NT2/D1 (cell line): ENCODE data around the gene ARL10.

ENCODE experiments used
- DNase-seq: peaks from one replicate; pipeline ENCODE4 v3.0.0-alpha.2; 2011; ENCODE audit warnings: low read depth, low spot score
- H3K27me3 ChIP-seq: 2 replicates; pipeline ENCODE4 v1.6.0; 2011; ENCODE audit warnings: mild to moderate bottlenecking; ENCODE audit not compliant: insufficient read length, insufficient read depth
- H3K36me3 ChIP-seq: 2 replicates; pipeline ENCODE4 v1.6.1; 2011; ENCODE audit warnings: mild to moderate bottlenecking, low read length, mixed read lengths; ENCODE audit not compliant: insufficient read depth, insufficient read length
- H3K4me1 ChIP-seq: 2 replicates; pipeline ENCODE4 v1.5.1; 2011; ENCODE audit not compliant: insufficient read depth, insufficient read length
- H3K4me3 ChIP-seq: 2 replicates; pipeline ENCODE4 v1.5.1; 2011; ENCODE audit warnings: low read depth; ENCODE audit not compliant: insufficient read length
- H3K9ac ChIP-seq: 2 replicates; pipeline ENCODE4 v1.6.0; 2011; ENCODE audit warnings: low read depth; ENCODE audit not compliant: insufficient read length
- H3K9me3 ChIP-seq: 2 replicates; pipeline ENCODE4 v1.5.1; 2011; ENCODE audit warnings: mild to moderate bottlenecking, low read length; ENCODE audit not compliant: insufficient read depth
- SUZ12 ChIP-seq: IDR thresholded peaks from 2 replicates; pipeline ENCODE4 v1.6.1; 2011; ENCODE audit not compliant: insufficient read length, insufficient read depth; ENCODE audit errors: extremely low read depth
- YY1 ChIP-seq: IDR thresholded peaks from 2 replicates; pipeline ENCODE4 v1.6.1; 2011; ENCODE audit not compliant: insufficient read length, insufficient read depth
- ZNF274 ChIP-seq: IDR thresholded peaks from 2 replicates; pipeline ENCODE4 v1.6.1; 2011; ENCODE audit warnings: mild to moderate bottlenecking, low read depth, low read length

Gene ARL10

GRCh38 chr5:176425791-176426190 is 60.5 kb downstream of the ARL10 start:
- Histone ChIP-seq H3K27me3 (no peaks in the 10 kb centered on the region), H3K4me3 (no peak overlapping the region), H3K36me3 (no peaks in the 10 kb centered on the region), H3K4me1 (no peaks in the 10 kb centered on the region), H3K9ac (no peak overlapping the region), H3K9me3 (peaks cover 5% of the 10 kb centered on the region)
- DNase-seq = no peak
- no peak for TF ChIP-seq SUZ12
- TF ChIP-seq YY1 = no peak
- TF ChIP-seq ZNF274 = no peak

DNA sequence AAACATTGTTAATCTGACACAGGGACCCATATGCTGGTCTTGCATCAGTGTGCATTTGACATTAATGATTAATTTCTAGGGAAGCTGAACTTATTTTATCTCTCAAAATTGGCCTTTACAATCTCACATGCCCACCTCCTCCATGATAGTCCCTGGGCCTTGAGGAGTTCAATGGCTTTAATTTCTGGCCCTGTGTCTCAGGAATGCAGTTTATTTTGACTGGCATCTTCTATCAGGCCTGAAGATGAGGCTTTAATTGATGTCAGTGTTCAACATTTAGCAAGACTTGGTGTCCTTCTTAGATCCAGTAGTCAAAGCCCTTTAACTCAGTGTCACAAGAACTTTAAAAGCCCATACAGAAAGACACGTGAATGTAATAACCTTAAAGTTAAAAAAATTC is 61.6 kb downstream of the ARL10 start:
- Histone ChIP-seq H3K9ac (no peak overlapping the region), H3K27me3 (no peaks in the 10 kb centered on the region), H3K4me3 (no peak overlapping the region), H3K36me3 (no peaks in the 10 kb centered on the region), H3K4me1 (no peaks in the 10 kb centered on the region), H3K9me3 (no peaks in the 10 kb centered on the region; the same call in 1 of the 2 replicates)
- TF ChIP-seq SUZ12 (no peak), YY1 (no peak), ZNF274 (no peak)
- no peak for DNase-seq

DNA sequence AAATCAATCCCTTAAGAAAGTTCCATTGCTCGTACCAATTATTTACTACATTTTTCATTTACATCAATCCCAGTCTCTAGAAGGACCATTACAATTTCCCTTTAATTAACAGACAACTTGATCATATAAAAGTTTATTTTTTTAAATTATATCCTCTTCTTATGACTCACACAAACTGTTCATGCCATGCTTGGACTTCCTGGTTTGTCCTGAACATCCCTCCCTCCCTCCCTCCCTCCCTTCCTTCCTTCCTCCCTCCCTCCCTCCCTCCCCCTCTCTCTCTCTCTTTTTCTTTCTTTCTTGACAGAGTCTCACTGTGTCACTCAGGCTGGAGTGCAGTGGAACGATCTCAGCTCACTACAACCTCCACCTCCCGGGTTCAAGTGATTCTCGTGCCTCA is 62.7 kb downstream of the ARL10 start:
- Histone ChIP-seq H3K9ac (no peak overlapping the region), H3K27me3 (no peaks in the 10 kb centered on the region), H3K4me1 (no peaks in the 10 kb centered on the region), H3K9me3 (no peaks in the 10 kb centered on the region; the same call in 1 of the 2 replicates), H3K36me3 (no peaks in the 10 kb centered on the region), H3K4me3 (no peak overlapping the region)
- DNase-seq = no peak
- TF ChIP-seq SUZ12 = no peak
- TF ChIP-seq YY1 = no peak
- no peak for TF ChIP-seq ZNF274

DNA sequence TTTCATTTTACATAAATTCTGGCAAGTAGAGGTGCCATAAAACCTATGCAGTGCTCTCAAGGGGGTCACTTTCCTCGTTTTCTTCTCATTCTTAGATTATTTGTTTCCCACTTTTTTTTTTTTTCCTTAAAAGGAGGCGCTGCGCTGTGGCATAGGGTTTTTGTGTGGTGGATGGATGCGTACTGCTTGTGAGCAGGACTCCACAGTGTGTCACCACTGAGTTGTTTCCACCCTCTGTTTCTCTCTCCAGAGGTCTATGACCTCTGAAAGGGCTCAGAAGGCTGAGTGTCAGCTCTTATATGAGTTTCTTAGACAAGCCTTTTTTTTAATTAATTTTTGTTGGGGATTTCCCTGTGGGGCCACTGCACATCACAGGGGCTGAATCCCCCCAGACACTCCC is 64.7 kb downstream of the ARL10 start:
- DNase-seq = no peak
- no peaks in the 10 kb centered on the region; the same call in 1 of the 2 replicates for H3K9me3 ChIP-seq
- H3K36me3 ChIP-seq = no peaks in the 10 kb centered on the region
- H3K27me3 ChIP-seq = no peaks in the 10 kb centered on the region
- no peaks in the 10 kb centered on the region for H3K4me1 ChIP-seq
- H3K9ac ChIP-seq = no peak overlapping the region
- TF ChIP-seq SUZ12 = no peak
- H3K4me3 ChIP-seq = no peak overlapping the region
